HT1080 (cell line): Measurements from ENCODE around the gene ID3. TPM values are rescaled to one million over a fixed set of nuclear protein-coding genes. Genes with fewer than 3 reads are reported as not detected.
A peak's percentile ranks its signal among the peaks of the same experiment; 100 is the strongest.
"Not testable (repeated sequence)": the region's sequence is repeated elsewhere in the genome, so short reads cannot be mapped to it uniquely, and the experiment has no call there.

ENCODE experiments used
- DNase-seq: peaks from one replicate; pipeline ENCODE4 v3.0.0-alpha.2; 2015; ENCODE audit warnings: low read depth
- total RNA-seq: library from RNA; depleted of rRNA; stranded (reverse); fragments of >200 nt; shearing (Covaris generic); gene quantifications from 2 replicates; pipeline ENCODE4 v1.2.3, GENCODE V29; 2014

ID3 gene
- total RNA-seq, 1 experiment from 2014 or later, result 359 TPM

GRCh38 chr1:23553231-23554126 lies 5.8 kb downstream of the ID3 start:
- no peak for DNase-seq

DNA sequence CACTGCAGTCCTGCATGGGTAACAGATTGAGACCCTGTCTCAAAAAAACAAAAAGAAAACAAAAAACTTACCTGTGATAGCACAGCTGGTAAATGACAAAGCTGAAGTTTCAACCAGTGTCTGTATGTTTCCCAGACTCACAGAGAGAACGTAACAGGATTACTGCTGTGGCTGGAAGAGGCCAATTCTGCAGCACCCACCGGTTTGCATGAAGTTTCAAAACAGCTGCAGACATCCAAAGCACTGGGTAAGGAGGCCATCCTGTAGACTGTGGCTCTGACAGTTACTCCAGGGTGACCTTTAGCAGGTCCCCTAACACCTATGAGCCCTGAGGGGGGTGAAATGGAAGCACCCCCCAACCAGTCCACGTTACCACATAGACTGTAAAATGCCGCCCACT lies 7.5 kb downstream of the ID3 start:
- DNase-seq, result no peak

GRCh38 chr1:23548704-23549143 lies 10.6 kb downstream of the ID3 start:
- no peak for DNase-seq

DNA sequence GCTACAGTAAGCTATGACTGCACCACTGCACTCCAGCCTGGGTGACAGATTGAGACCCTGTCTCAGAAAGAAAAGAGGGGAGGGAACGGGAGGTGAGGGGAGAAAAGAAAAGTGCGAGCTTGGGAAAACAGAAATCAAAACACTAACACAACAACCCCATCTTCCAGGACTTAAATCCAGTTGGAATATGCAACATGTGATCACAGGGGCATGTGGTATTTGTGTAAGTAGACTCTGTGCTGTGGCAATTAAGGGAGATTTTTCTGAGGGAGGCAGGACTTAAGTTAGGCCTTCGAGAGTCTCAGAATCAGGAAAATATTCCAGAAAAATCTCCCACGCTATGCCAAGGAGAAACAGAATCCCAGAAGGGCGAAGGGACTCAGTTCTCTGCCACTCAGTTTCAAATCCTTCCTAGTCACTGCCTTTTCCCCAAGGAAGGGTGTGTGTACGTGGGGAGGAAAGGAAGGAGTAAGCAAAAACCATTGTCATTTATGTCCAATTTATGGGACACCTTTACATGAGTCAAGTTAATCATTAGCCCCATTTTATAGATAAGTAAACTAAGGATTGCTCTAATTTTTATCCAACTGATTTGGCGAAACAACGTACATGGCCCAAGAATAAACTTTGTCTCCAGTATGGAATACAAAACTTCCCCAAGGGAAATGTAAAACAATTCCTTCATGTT lies 12.3 kb downstream of the ID3 start:
- no peak for DNase-seq

DNA sequence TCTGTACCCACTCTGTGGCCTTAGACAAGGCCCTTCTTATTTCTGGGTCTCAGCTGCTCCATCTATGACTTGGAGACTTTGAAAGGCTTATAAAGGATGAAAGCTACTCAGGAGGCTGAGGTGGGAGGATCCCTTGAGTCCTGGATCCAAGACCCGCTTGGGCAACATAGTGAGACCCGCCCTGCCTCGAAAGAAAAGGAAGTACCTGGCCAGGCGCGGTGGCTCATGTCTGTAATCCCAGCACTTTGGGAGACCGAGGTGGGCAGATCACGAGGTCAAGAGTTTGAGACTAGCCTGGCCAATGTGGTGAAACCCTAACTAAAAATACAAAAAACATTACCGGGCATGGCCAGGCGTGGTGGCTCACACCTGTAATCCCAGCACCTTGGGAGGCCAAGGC lies 13.4 kb downstream of the ID3 start:
- DNase-seq, result no peak

- peak; percentile 66 for DNase-seq
These were observed 14.6 kb downstream of the ID3 start for GRCh38 chr1:23544444-23545389.

DNA sequence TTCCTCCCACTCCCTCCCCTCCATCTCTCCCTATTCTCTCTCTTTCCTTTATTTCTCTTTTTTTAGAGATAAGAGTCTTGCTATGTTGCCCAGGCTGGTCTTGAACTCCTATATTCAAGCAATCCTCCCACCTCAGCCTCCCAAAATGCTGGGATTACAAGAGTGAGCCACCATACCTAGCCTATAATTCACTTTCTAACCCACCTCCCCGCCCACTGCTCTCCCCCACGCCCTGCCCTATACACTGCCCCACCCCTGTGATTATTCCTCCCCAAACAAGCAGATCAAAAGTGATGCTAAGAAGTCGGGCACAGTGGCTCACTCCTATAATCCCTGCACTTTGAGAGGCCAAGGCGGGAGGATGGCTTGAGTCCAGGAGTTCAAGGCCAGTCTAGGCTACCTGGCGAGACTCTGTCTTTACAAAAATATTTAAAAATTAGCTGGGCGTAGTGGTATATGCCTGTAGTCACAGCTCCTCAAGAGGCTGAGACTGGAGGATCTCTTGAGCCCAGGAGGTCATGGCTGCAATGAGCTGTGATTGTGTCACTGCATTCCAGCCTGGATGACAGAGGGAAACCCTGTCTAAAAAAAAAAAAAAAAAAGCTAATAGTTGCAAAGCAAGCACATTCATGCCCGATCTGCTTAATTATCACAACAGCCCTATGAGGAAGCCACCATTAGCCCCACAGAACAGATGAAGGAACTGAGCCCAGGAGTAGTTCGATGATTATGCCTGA lies 15.4 kb downstream of the ID3 start:
- peak; percentile 34 for DNase-seq

- DNase-seq, result not testable (repeated sequence)
These were observed 16.4 kb downstream of the ID3 start for GRCh38 chr1:23542940-23543339.

- peak; percentile 95 for DNase-seq
These were observed 19.5 kb downstream of the ID3 start for GRCh38 chr1:23539698-23540266.

GRCh38 chr1:23537296-23537973 lies 21.9 kb downstream of the ID3 start:
- no peak for DNase-seq

GRCh38 chr1:23533246-23534023 lies 25.9 kb downstream of the ID3 start:
- no peak for DNase-seq

DNA sequence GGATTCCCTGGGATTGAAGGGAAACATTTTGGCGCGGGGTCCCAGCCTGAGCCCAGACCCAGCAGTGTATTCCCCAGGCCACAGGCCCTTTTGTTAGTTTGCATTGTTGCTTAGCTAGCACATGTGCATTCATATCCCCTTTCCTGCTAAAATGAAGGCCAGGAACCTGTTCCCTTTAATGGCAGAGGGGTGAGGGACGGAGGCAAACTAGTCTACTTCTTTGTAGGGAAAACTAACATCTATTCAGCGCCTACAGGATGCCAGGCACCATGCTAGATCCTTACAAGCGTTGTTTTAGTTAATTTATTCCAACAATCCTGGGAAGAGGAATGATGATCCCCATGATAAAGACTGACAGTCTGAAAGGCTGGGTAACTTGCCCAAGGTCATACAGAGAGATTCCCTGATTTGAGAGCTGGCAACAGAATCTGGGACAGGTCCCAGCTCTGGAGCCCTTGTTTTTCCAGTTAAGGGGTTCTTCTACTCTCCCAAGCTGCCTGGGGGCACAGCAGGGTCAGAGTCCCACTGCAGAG lies 27.7 kb downstream of the ID3 start:
- no peak for DNase-seq

DNA sequence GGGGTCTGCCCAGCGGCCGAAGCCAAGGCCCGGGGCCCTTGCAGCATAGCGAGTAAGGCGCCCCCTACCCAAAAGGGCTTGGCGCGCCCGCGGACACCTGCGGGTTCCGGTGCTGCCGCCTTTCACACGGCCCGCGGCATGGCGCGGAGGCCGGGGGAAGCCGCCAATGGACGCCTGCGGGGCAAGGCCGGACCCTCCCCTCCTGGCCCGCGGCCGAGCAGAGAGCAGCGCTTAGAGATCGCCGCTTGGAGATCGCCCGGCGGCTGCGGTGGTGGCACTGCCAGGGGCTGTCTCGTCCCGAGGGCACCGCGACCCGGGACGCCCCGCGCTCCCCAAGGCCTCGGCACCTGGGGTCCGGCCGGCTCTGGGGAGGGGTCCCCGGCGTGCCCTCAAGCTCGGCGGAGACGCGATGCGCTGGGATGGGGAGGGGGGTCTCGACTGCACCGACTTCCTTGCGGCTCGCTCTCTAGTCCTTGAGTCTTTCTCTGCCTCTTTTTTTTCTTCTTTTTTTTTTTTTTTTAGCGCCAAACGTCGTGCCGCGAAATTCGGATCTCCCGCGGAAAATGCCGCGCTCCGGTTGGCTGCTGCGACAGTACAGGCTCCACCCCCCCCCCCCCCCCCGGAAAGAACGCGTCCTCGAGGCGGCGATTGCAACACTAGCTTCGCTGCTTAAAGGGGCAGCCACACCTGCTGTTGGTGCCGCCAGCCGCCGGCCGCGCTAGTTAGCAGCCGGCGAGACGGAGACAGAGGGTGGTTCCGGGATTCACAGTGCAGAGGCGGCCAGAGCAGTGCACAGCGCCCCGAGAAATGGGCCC lies 28.3 kb downstream of the ID3 start, which contains the start of gene E2F2:
Gene E2F2 (minus strand): TSS at position 487 of the 815 bp plus-strand sequence. CDS start 440 bp downstream, at position 47.
- DNase-seq, result peak; percentile 85

DNA sequence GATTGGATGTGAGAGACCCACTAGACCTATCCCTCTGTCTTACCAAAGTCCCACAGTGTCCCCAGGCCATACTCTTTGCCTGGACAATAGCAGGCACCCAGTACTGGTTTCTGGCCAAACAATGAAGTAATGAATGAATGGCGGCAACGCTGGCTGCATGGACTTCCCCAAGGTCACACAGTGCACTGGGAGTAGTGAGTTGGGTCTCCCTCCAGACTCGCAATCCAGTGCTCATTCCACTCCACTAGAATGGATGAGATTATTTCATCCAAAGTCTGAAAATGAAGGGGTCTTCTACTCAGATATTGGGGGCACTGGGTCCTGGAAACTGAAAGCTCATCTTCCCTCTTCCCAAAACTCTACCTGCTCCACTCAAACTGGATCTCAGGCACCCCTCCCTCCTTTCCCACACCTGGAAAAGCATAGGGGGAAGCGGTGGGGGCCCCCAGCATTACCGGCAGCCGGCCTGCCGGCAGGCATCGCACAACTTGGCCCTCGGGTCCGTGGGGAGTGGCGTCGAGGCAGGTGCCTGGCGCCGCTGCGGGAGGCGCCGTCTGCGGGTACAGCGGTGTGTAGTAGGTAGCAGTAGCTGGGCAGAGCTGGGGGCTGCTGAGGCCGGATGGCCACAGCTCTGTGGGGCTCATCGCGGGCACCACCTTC lies 29.1 kb downstream of the ID3 start:
- no peak for DNase-seq

DNA sequence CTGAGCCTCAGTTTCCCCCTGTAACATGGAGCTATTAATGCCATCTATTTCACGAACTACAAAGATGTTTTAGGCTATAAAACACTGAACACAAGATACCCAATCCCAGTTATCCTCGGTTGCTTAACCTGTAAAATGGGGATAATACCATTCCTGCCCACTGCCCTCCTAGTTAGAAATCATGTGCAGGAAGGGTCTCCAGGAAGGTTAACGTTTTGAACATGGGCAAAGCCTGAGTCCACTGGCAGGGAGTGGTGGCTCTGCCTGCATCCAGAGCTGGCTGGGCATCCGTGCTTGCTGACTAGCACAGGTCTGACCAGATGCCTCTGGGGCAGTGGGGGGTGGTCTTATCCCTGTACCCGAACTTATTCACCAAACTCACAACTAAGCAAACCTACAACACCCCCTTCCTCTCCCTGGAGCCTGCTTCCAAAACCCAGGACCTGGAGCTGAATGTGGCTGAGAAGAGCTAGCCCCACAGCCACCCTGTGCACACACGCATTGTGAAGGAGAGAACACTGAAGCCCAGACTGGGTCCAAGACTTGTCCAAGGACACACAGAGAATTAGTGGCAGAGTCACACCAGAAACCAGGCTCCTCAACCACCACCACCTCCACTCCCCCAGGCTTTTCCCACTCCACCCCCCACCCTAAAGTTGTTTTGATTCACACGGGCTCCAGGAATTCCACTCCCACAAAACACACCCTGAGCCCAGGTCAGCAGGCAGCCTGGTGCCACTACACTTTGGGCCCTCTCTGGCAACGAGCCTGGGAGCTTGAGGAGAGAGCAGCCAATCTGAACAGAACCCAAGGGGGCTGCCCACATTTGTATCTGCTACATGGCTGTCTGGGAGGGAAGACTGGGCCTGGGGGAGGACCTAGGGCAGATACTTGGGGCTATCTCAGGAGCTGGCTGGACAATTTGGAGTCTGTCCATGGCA lies 29.9 kb downstream of the ID3 start:
- no peak for DNase-seq
